ENCODE data around the gene ACAP3.

Gene ACAP3

DNA sequence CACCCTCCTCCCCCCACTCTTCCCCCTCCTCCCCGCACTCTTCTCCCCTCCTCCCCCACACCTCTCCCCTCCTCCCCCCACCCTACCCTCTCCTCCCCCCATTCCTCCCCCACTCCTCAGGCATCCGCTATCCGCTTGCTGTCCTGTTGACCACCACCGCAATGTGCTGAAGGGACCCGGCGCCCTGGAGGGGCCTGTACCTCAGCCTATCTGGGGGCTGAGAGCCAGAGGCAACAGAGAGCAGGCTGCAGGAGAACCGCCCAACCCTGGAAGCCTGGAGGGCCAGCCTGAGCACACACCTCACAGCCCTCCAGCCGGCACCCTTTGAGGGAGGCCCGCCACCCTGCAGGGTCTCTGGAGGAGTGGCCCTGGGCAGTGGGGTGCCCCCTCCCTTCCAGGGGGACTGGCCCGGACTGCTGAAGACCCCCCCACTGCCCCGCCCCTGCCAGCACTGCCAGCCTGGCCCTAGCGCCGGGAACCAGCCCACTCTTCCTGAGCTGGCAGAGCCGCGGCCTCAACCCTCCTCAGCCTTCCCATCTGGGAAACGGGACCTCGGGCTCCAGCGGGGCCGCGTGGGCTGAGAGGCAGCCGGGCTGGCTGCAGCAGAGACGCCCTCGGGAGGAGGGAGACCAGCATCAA is 62.4 kb downstream of the ACAP3 start:
- TF ChIP-seq GATA2 (IDR thresholded peaks at IDR 0.05; ENCODE audit: low read depth, low read length) (no peak), GATA3 (IDR thresholded peaks at IDR 0.05; ENCODE audit: low read depth, low read length) (no peak)

DNA sequence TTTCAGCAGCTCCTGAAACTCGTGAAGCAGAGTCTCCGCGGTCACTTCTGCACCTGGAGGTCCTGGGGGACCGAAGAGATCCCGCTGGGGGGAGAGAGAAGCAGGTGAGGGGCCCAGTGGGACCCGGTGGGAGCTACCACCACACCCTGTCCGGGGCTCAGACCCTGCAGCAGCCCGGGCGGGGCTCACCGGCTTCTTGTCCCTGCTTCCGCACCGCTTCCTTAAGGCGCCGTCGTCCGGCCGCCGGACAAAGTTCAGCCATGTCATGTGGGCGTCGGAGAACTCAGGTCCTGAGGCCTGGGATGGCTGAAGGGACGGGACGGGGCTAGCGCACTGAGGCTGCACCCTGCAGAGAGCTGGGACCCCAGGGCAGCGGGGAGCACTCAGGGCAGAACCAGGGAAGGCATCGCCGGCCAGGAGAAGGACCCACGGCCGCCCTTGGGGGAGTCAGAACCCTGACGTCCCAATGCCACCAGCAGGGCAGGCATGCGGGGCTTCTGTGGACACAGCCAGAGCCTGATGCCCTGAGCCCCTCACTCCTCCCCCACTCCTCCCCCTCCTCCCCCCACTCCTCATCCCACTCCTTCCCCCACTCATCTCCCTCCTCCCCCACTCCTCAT is 63.4 kb downstream of the ACAP3 start:
- TF ChIP-seq GATA3 (IDR thresholded peaks at IDR 0.05; ENCODE audit: low read depth, low read length) = no peak
- no peak for TF ChIP-seq GATA2 (IDR thresholded peaks at IDR 0.05; ENCODE audit: low read depth, low read length)

DNA sequence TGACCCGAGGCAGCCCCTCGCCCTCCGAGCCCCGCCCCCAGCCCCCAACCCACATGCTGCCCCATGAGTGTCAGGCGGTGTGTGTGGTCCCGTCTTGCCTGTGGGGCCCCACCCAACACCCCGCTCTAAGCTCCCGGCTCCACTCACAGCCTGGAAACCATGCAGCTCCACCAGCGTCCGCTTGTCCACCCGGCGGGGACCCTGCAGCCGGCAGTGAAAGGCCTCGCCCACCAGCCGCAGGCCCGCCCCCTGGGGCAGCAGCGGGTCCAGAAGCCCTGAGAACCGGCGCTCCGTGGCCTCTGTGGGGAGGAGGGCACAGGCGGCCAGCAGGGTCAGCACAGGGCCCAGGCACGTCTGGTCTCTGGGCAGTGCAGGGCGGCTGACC is 63.9 kb downstream of the ACAP3 start:
- TF ChIP-seq GATA3 (IDR thresholded peaks at IDR 0.05; ENCODE audit: low read depth, low read length) (no peak), GATA2 (IDR thresholded peaks at IDR 0.05; ENCODE audit: low read depth, low read length) (no peak)

DNA sequence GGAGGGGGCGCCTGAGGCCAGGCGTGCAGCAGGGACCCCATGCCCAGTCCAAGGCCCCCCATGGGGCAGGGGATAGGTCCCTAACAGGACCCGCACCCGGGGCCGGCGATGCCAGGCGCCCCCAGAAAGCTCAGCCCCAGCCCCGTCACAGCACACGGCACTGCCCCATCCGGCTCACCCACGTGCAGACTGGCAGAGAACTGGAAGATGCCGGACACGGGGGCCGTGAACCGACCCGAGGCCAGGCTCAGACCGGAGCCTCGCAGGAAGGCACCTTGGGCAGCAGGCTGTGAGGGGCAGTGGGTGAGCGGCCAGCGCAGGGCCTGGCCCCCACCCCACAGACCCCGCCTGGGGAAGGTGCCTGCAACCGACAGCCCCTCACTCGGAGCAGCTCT is 64.5 kb downstream of the ACAP3 start:
- TF ChIP-seq GATA2 (IDR thresholded peaks at IDR 0.05; ENCODE audit: low read depth, low read length) (no peak), GATA3 (IDR thresholded peaks at IDR 0.05; ENCODE audit: low read depth, low read length) (no peak)

DNA sequence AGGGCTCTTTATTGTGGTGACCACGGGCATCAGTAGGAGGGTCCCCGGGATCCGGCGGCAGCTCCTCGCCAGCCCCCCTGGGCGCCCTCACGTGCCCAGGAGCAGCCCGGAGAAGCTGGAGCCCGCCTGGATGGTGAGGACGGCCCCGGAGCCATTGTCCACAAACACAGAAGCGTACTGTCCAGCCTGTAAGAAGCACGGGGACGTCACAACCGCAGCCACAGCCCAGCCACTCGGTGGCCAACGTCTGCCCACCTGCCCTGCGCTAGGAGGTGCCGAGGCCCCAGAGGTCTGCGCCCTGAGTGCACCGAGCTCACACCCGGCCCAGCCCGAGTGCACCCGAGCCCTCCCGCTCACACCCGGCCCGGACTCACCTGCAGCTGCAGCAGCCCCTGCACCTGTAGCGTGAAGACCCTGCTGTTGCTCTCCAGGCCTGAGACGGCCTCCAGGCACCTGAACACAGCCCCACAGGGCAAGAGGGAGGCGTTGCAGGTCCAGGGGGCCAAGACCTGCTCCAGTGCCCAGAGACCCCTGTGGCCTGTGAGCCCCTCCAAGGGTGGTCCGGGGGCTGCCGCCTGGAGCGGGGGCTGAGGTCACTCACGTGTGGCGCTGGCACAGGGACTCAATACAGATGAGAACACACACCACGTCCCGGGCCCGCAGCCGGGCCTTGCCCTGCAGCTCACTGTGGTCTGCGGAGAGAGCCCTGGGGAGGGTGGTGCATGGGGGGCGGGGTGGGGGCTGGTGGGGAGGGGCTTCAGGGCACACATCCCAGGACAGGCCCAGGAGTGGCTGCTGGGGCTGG is 65.1 kb downstream of the ACAP3 start:
- TF ChIP-seq GATA3 (IDR thresholded peaks at IDR 0.05; ENCODE audit: low read depth, low read length) = no peak
- no peak for TF ChIP-seq GATA2 (IDR thresholded peaks at IDR 0.05; ENCODE audit: low read depth, low read length)
